ENCODE data around the gene ERP44.
"Not testable (repeated sequence)": the region's sequence is repeated elsewhere in the genome, so short reads cannot be mapped to it uniquely, and the experiment has no call there.

The ERP44 gene

GRCh38 chr9:100100146-100100667, 1.4 kb upstream of the ERP44 start:
- DNase-seq (ENCODE audit: low read depth in 2 of 2): no peak

GRCh38 chr9:100099722-100100042, 882 bp upstream of the ERP44 start:
- DNase-seq (ENCODE audit: low read depth in 2 of 2): no peak

GRCh38 chr9:100098046-100098886, 534 bp downstream of the ERP44 start:
- DNase-seq (ENCODE audit: low read depth in 2 of 2): no peak

- no peak for DNase-seq (ENCODE audit: low read depth in 2 of 2)
Measured at GRCh38 chr9:100096378-100096916, 2.4 kb downstream of the ERP44 start.

- not testable (repeated sequence) for DNase-seq (ENCODE audit: low read depth in 2 of 2)
Measured at GRCh38 chr9:100094411-100094810, 4.4 kb downstream of the ERP44 start.

- DNase-seq (ENCODE audit: low read depth in 2 of 2): no peak
Measured at GRCh38 chr9:100092066-100092465, 6.7 kb downstream of the ERP44 start.

- no peak for DNase-seq (ENCODE audit: low read depth in 2 of 2)
Measured at GRCh38 chr9:100091650-100092049, 7.2 kb downstream of the ERP44 start.

GRCh38 chr9:100090880-100091279, 7.9 kb downstream of the ERP44 start:
- DNase-seq (ENCODE audit: low read depth in 2 of 2): no peak

- DNase-seq (ENCODE audit: low read depth in 2 of 2): no peak
Measured at GRCh38 chr9:100088202-100088601, 10.6 kb downstream of the ERP44 start.

- no peak for DNase-seq (ENCODE audit: low read depth in 2 of 2)
Measured at GRCh38 chr9:100087218-100087617, 11.6 kb downstream of the ERP44 start.

GRCh38 chr9:100086097-100086635, 12.6 kb downstream of the ERP44 start:
- DNase-seq (ENCODE audit: low read depth in 2 of 2): no peak

GRCh38 chr9:100084734-100085133, 14.1 kb downstream of the ERP44 start:
- no peak for DNase-seq (ENCODE audit: low read depth in 2 of 2)

- DNase-seq (ENCODE audit: low read depth in 2 of 2): no peak
Measured at GRCh38 chr9:100084128-100084453, 14.7 kb downstream of the ERP44 start.

GRCh38 chr9:100083448-100084127, 15.2 kb downstream of the ERP44 start:
- no peak for DNase-seq (ENCODE audit: low read depth in 2 of 2)

GRCh38 chr9:100082782-100083181, 16.0 kb downstream of the ERP44 start:
- DNase-seq (ENCODE audit: low read depth in 2 of 2): no peak

GRCh38 chr9:100076256-100076655, 22.5 kb downstream of the ERP44 start:
- not testable (repeated sequence) for DNase-seq (ENCODE audit: low read depth in 2 of 2)

- DNase-seq (ENCODE audit: low read depth in 2 of 2): no peak
Measured at GRCh38 chr9:100074989-100075388, 23.8 kb downstream of the ERP44 start.

GRCh38 chr9:100074093-100074492, 24.7 kb downstream of the ERP44 start:
- DNase-seq (ENCODE audit: low read depth in 2 of 2): no peak

- no peak for DNase-seq (ENCODE audit: low read depth in 2 of 2)
Measured at GRCh38 chr9:100072805-100073204, 26.0 kb downstream of the ERP44 start.

GRCh38 chr9:100071271-100071670, 27.5 kb downstream of the ERP44 start:
- DNase-seq (ENCODE audit: low read depth in 2 of 2): no peak

GRCh38 chr9:100070104-100071041, 28.4 kb downstream of the ERP44 start:
- DNase-seq (ENCODE audit: low read depth in 2 of 2): no peak

- DNase-seq (ENCODE audit: low read depth in 2 of 2): not testable (repeated sequence)
Measured at GRCh38 chr9:100069068-100069467, 29.7 kb downstream of the ERP44 start.

Data from stimulated activated CD4-positive, alpha-beta T cell treated with anti-CD3 and anti-CD28 coated beads, Interleukin-1b, Interleukin-23, amount 100 ng/mL, for 1 hour (primary cell).